ENCODE results near the gene HVCN1. TPM values are rescaled to one million over a fixed set of nuclear protein-coding genes. Genes with fewer than 3 reads are reported as not detected.

The HVCN1 gene
- total and polyA plus RNA-seq, 2 of the 8 experiments (the other 6 are each of a cell fraction or from before 2014, with no cell fraction given), result 5.8 to 11.2 TPM

GRCh38 chr12:110684312-110684836 lies 4.5 kb downstream of the HVCN1 start (continued):
- TF ChIP-seq CHD7 (IDR thresholded peaks at IDR 0.05; ENCODE audit: insufficient replicate concordance, low read length), result no peak
- TF ChIP-seq TBP (IDR thresholded peaks at IDR 0.05; ENCODE audit: low read depth, low read length), result no peak
- TF ChIP-seq EP300 (IDR thresholded peaks at IDR 0.05; ENCODE audit: borderline replicate concordance in 1 of 2, low read depth in 2 of 2, low read length in 2 of 2), result no peak
- TF ChIP-seq RFX5 (IDR thresholded peaks at IDR 0.05; ENCODE audit: borderline replicate concordance, low read depth, low read length), result no peak
- no peak for TF ChIP-seq CBX5 (IDR thresholded peaks at IDR 0.05; ENCODE audit: low read depth, low read length)
- no peak for TF ChIP-seq CREB1 (IDR thresholded peaks at IDR 0.05)
- TF ChIP-seq CTCF (IDR thresholded peaks at IDR 0.05; ENCODE audit: control extremely low read depth in 1 of 3, insufficient read depth in 1 of 3, low read depth in 1 of 3, low read length in 3 of 3), result no peak
- TF ChIP-seq SP4 (IDR thresholded peaks at IDR 0.05; ENCODE audit: low read length), result no peak
- no peak for TF ChIP-seq GABPA (IDR thresholded peaks at IDR 0.05; ENCODE audit: borderline replicate concordance, insufficient read depth, low read length)

Data from H1 (cell line).